Activated CD4-positive, alpha-beta T cell treated with anti-CD3 and anti-CD28 coated beads, Interleukin-2, amount 50 U/mL, for 4 hours (primary cell): Measurements from ENCODE around the gene RAB30.
"Not testable (repeated sequence)": the region's sequence is repeated elsewhere in the genome, so short reads cannot be mapped to it uniquely, and the experiment has no call there.

Source experiments
- DNase-seq, 2 experiments: peaks; one replicate each; pipeline ENCODE4 v3.0.0-alpha.2; 2020

Gene RAB30

GRCh38 chr11:83035070-83035854 lies 36.4 kb downstream of the RAB30 start:
- no peak for DNase-seq

GRCh38 chr11:83034673-83035014 lies 37.1 kb downstream of the RAB30 start:
- no peak for DNase-seq

- no peak for DNase-seq
These were observed 37.6 kb downstream of the RAB30 start for GRCh38 chr11:83033972-83034672.

GRCh38 chr11:83033371-83033770 lies 38.3 kb downstream of the RAB30 start:
- DNase-seq, result no peak

- no peak for DNase-seq
These were observed 40.6 kb downstream of the RAB30 start for GRCh38 chr11:83031127-83031526.

- no peak for DNase-seq
These were observed 43.9 kb downstream of the RAB30 start for GRCh38 chr11:83027794-83028193.

- no peak for DNase-seq
These were observed 44.4 kb downstream of the RAB30 start for GRCh38 chr11:83027289-83027688.

GRCh38 chr11:83026229-83026628 lies 45.5 kb downstream of the RAB30 start:
- DNase-seq, result no peak

- DNase-seq, result no peak
These were observed 46.4 kb downstream of the RAB30 start for GRCh38 chr11:83025267-83025704.

- DNase-seq, result no peak
These were observed 47.3 kb downstream of the RAB30 start for GRCh38 chr11:83024270-83024854.

GRCh38 chr11:83023410-83023809 lies 48.3 kb downstream of the RAB30 start:
- DNase-seq, result no peak

- DNase-seq, result no peak
These were observed 49.9 kb downstream of the RAB30 start for GRCh38 chr11:83021780-83022125.

GRCh38 chr11:83020942-83021779 lies 50.5 kb downstream of the RAB30 start:
- no peak for DNase-seq

GRCh38 chr11:83019888-83020579 lies 51.7 kb downstream of the RAB30 start:
- no peak for DNase-seq

GRCh38 chr11:83014951-83015350 lies 56.7 kb downstream of the RAB30 start:
- no peak for DNase-seq

GRCh38 chr11:83012168-83013067 lies 59.3 kb downstream of the RAB30 start:
- DNase-seq, result no peak

- no peak for DNase-seq
These were observed 60.1 kb downstream of the RAB30 start for GRCh38 chr11:83011333-83012167.

- no peak for DNase-seq
These were observed 61.7 kb downstream of the RAB30 start for GRCh38 chr11:83009999-83010398.

- not testable (repeated sequence) for DNase-seq
These were observed 62.6 kb downstream of the RAB30 start for GRCh38 chr11:83009136-83009535.

GRCh38 chr11:83008581-83008923 lies 63.1 kb downstream of the RAB30 start:
- no peak for DNase-seq
